SK-N-SH treated with all-trans-retinoic acid at 6 μM for 48 hours (cell line): ENCODE results near the gene TMEM120B.

ENCODE experiments used
- BACH2 ChIP-seq: fragments of 250-450 bp; sonication (Bioruptor Pico); IDR thresholded peaks from 2 replicates; pipeline ENCODE4 v1.9.0; 2021; ENCODE audit warnings: mild to moderate bottlenecking, borderline replicate concordance
- CSRNP3 ChIP-seq: fragments of 250-450 bp; sonication (Bioruptor Pico); IDR thresholded peaks from 2 replicates; pipeline ENCODE4 v1.5.1; 2021; ENCODE audit warnings: mild to moderate bottlenecking, moderate library complexity
- ESRRG ChIP-seq: fragments of 250-450 bp; sonication (Bioruptor Pico); IDR thresholded peaks from 2 replicates; pipeline ENCODE4 v1.6.1; 2021; ENCODE audit warnings: mild to moderate bottlenecking
- GLIS3 ChIP-seq: fragments of 250-450 bp; sonication (Bioruptor Pico); IDR thresholded peaks from 2 replicates; pipeline ENCODE4 v1.5.0; 2020; ENCODE audit warnings: mild to moderate bottlenecking, moderate library complexity
- ISL1 ChIP-seq: fragments of 250-450 bp; sonication (Bioruptor Pico); IDR thresholded peaks from 2 replicates; pipeline ENCODE4 v2.1.2; 2022; ENCODE audit warnings: mild to moderate bottlenecking, moderate library complexity
- POU6F1 ChIP-seq: fragments of 250-450 bp; sonication (Bioruptor Pico); IDR thresholded peaks from 2 replicates; pipeline ENCODE4 v1.8.0; 2021; ENCODE audit warnings: low read depth, mild to moderate bottlenecking, moderate library complexity, borderline replicate concordance
- PPARA ChIP-seq: fragments of 250-450 bp; sonication (Bioruptor Pico); IDR thresholded peaks from 2 replicates; pipeline ENCODE4 v1.5.0; 2020; ENCODE audit warnings: mild to moderate bottlenecking, borderline replicate concordance
- RARB ChIP-seq: fragments of 250-450 bp; sonication (Bioruptor Pico); IDR thresholded peaks from 2 replicates; pipeline ENCODE4 v1.8.0; 2021; ENCODE audit warnings: mild to moderate bottlenecking, moderate library complexity
- TSHZ2 ChIP-seq: fragments of 250-450 bp; sonication (Bioruptor Pico); IDR thresholded peaks from 2 replicates; pipeline ENCODE4 v1.5.0; 2020; ENCODE audit warnings: mild to moderate bottlenecking, moderate library complexity
- ZFP30 ChIP-seq: fragments of 450-650 bp; formaldehyde crosslinking; IDR thresholded peaks from 2 replicates; pipeline ENCODE4 v1.5.0; 2022; ENCODE audit warnings: mild to moderate bottlenecking, moderate library complexity
- ZNF565 ChIP-seq: fragments of 450-650 bp; formaldehyde crosslinking; conservative IDR thresholded peaks from 2 replicates; pipeline ENCODE4 v1.5.0; 2020; ENCODE audit warnings: low read depth, mild to moderate bottlenecking, moderate library complexity
- ZNF70 ChIP-seq: fragments of 450-650 bp; formaldehyde crosslinking; IDR thresholded peaks from 2 replicates; pipeline ENCODE4 v1.5.0; 2020; ENCODE audit warnings: mild to moderate bottlenecking, moderate library complexity

- TF ChIP-seq BACH2 (CRISPR knock-in tag), result no peak
- no peak for TF ChIP-seq RARB (CRISPR knock-in tag)
- TF ChIP-seq POU6F1 (CRISPR knock-in tag), result no peak
- TF ChIP-seq GLIS3 (CRISPR knock-in tag), result no peak
- TF ChIP-seq TSHZ2 (CRISPR knock-in tag), result no peak
- no peak for TF ChIP-seq CSRNP3
- no peak for TF ChIP-seq PPARA (CRISPR knock-in tag)
- TF ChIP-seq ESRRG (CRISPR knock-in tag), result no peak
- TF ChIP-seq ZNF70, result no peak
- no peak for TF ChIP-seq ISL1
- no peak for TF ChIP-seq ZNF565
- no peak for TF ChIP-seq ZFP30
Measured at GRCh38 chr12:121806009-121806545, 93.5 kb downstream of the TMEM120B start.
